CD4-positive, alpha-beta T cell treated with Interleukin-10 for 1 hour (primary cell): ENCODE results near the gene KIFC3.
"Not testable (repeated sequence)": the region's sequence is repeated elsewhere in the genome, so short reads cannot be mapped to it uniquely, and the experiment has no call there.

Experiments used
- DNase-seq: peaks from one replicate; pipeline ENCODE4 v3.0.0-alpha.2; 2020

The KIFC3 gene

GRCh38 chr16:57802341-57803133 is at the start of gene KIFC3:
KIFC3 (minus strand) TSS chr16:57802491; CDS start chr16:57798243, 4,248 bp downstream.
- peak; percentile 77 for DNase-seq

- no peak for DNase-seq
These were observed 45.9 kb upstream of the KIFC3 start for GRCh38 chr16:57848181-57848580.

- DNase-seq: not testable (repeated sequence)
These were observed 44.6 kb upstream of the KIFC3 start for GRCh38 chr16:57846931-57847330.

- DNase-seq: no peak
These were observed 43.9 kb upstream of the KIFC3 start for GRCh38 chr16:57846078-57846697.

- DNase-seq: no peak
These were observed 42.8 kb upstream of the KIFC3 start for GRCh38 chr16:57845115-57845514.

- DNase-seq: no peak
These were observed 42.2 kb upstream of the KIFC3 start for GRCh38 chr16:57844416-57845030.

- DNase-seq: no peak
These were observed 41.1 kb upstream of the KIFC3 start for GRCh38 chr16:57843400-57843799.

- DNase-seq: no peak
These were observed 40.3 kb upstream of the KIFC3 start for GRCh38 chr16:57842601-57843000.

GRCh38 chr16:57840833-57841232 is 38.5 kb upstream of the KIFC3 start:
- no peak for DNase-seq

GRCh38 chr16:57838161-57838560 is 35.9 kb upstream of the KIFC3 start:
- DNase-seq: no peak

- DNase-seq: no peak
These were observed 35.2 kb upstream of the KIFC3 start for GRCh38 chr16:57837305-57838125.

GRCh38 chr16:57835439-57835838 is 33.1 kb upstream of the KIFC3 start:
- DNase-seq: not testable (repeated sequence)

GRCh38 chr16:57834936-57835335 is 32.6 kb upstream of the KIFC3 start:
- no peak for DNase-seq

GRCh38 chr16:57830890-57831484 is 28.7 kb upstream of the KIFC3 start:
- DNase-seq: no peak

- DNase-seq: no peak
These were observed 27.7 kb upstream of the KIFC3 start for GRCh38 chr16:57829969-57830360.

GRCh38 chr16:57828272-57829161 is 26.2 kb upstream of the KIFC3 start:
- DNase-seq: no peak

GRCh38 chr16:57826706-57827625 is 24.7 kb upstream of the KIFC3 start:
- DNase-seq: no peak

- DNase-seq: no peak
These were observed 23.8 kb upstream of the KIFC3 start for GRCh38 chr16:57826052-57826451.

- no peak for DNase-seq
These were observed 23.2 kb upstream of the KIFC3 start for GRCh38 chr16:57825298-57826044.

GRCh38 chr16:57824888-57825287 is 22.6 kb upstream of the KIFC3 start:
- no peak for DNase-seq
